HepG2 (cell line): ENCODE measurements around the gene SPA17. TPM values are rescaled to one million over a fixed set of nuclear protein-coding genes. Genes with fewer than 3 reads are reported as not detected.
A peak's percentile ranks its signal among the peaks of the same experiment; 100 is the strongest.

Source experiments
- AFF4 ChIP-seq: sonication (generic); formaldehyde crosslinking; IDR thresholded peaks from 2 replicates; pipeline ENCODE4 v1.4.0; 2020; ENCODE audit warnings: missing genetic modification reagents
- BORCS8-MEF2B ChIP-seq: sonication (generic); formaldehyde crosslinking; IDR thresholded peaks from 2 replicates; pipeline ENCODE4 v1.8.0; 2022; ENCODE audit warnings: mild to moderate bottlenecking, missing genetic modification reagents
- DMAP1 ChIP-seq: IDR thresholded peaks from 2 replicates; pipeline ENCODE4 v1.6.1; 2016
- FOXJ3 ChIP-seq: sonication (generic); formaldehyde crosslinking; IDR thresholded peaks from 2 replicates; pipeline ENCODE4 v1.4.0; 2020; ENCODE audit warnings: missing genetic modification reagents, mild to moderate bottlenecking, borderline replicate concordance
- KLF6 ChIP-seq: IDR thresholded peaks from 2 replicates; pipeline ENCODE4 v1.8.0; 2016; ENCODE audit warnings: missing biosample characterization, missing genetic modification reagents
- PLSCR1 ChIP-seq: sonication (generic); formaldehyde crosslinking; IDR thresholded peaks from 2 replicates; pipeline ENCODE4 v1.5.0; 2020; ENCODE audit warnings: missing genetic modification reagents, mild to moderate bottlenecking, borderline replicate concordance
- SOX6 ChIP-seq, 2 experiments: fragments of 450-650 bp in 1 of 2; sonication (generic) in 1 of 2; formaldehyde crosslinking in 1 of 2; IDR thresholded peaks; 2 replicates each; pipeline versions ENCODE4 v1.4.0 to v1.6.1; 2017 to 2020; ENCODE audit warnings: antibody characterized with exemption in 1 of 2, mild to moderate bottlenecking in 1 of 2, missing genetic modification reagents in 1 of 2
- XBP1 ChIP-seq: sonication (generic); formaldehyde crosslinking; IDR thresholded peaks from 2 replicates; pipeline ENCODE4 v1.5.0; 2020; ENCODE audit warnings: missing genetic modification reagents
- ZBTB3 ChIP-seq: sonication (generic); formaldehyde crosslinking; IDR thresholded peaks from 2 replicates; pipeline ENCODE4 v1.4.0; 2020; ENCODE audit warnings: low read depth, mild to moderate bottlenecking, moderate library complexity, missing genetic modification reagents, borderline replicate concordance
- ZNF414 ChIP-seq: sonication (generic); formaldehyde crosslinking; IDR thresholded peaks from 2 replicates; pipeline ENCODE4 v1.5.0; 2020; ENCODE audit warnings: missing genetic modification reagents
- ZNF513 ChIP-seq: sonication (generic); formaldehyde crosslinking; conservative IDR thresholded peaks from 2 replicates; pipeline ENCODE4 v1.5.0; 2020; ENCODE audit warnings: missing genetic modification reagents
- ZNF724P ChIP-seq: sonication (generic); formaldehyde crosslinking; IDR thresholded peaks from 2 replicates; pipeline ENCODE4 v1.8.0; 2022; ENCODE audit warnings: missing genetic modification reagents, borderline replicate concordance
- ZNF747 ChIP-seq: sonication (generic); formaldehyde crosslinking; IDR thresholded peaks from 2 replicates; pipeline ENCODE4 v1.8.1; 2023; ENCODE audit warnings: missing genetic modification reagents, mild to moderate bottlenecking, borderline replicate concordance
- ZNF768 ChIP-seq: sonication (generic); formaldehyde crosslinking; IDR thresholded peaks from 2 replicates; pipeline ENCODE4 v1.4.0; 2020; ENCODE audit warnings: missing genetic modification reagents
- polyA plus RNA-seq, 8 experiments: library from polyadenylated mRNA; depleted of rRNA in 3 of 8; stranded (reverse) in 7 of 8; unstranded in 1 of 8; fragments of >200 nt; fragmentation: Illumina TruSeq in 4 of 8; extraction: Trizol in 4 of 8; gene quantifications; 2 replicates each; pipeline versions ENCODE4 v1.2.1 to v1.2.3, GENCODE V29; 2011 to 2016; ENCODE audit warnings: low read depth in 4 of 8, missing spikeins in 1 of 8, mixed read lengths in 1 of 8; ENCODE audit not compliant: insufficient read depth in 1 of 8
- total RNA-seq, 5 experiments: library from RNA; depleted of rRNA; stranded (reverse); fragments of >200 nt; fragmentation: Illumina TruSeq; extraction: Trizol; gene quantifications; 2 replicates each; pipeline ENCODE4 v1.2.3, GENCODE V29; 2016; ENCODE audit warnings: low read depth in 1 of 5
- TF ChIP-seq, protein P1 (sequence below): sonication (generic); formaldehyde crosslinking; IDR thresholded peaks from 2 replicates; pipeline ENCODE4 v1.9.0; 2021; ENCODE audit warnings: missing genetic modification reagents, mild to moderate bottlenecking, borderline replicate concordance

SPA17 gene
- total and polyA plus RNA-seq, 2 of the 13 experiments (the other 11 are each of a cell fraction or from before 2014, with no cell fraction given): 4.4 to 8.4 TPM

- TF ChIP-seq AFF4 (CRISPR knock-in tag): no peak
- no peak for TF ChIP-seq ZNF414
- no peak for TF ChIP-seq ZNF724P (CRISPR knock-in tag)
- TF ChIP-seq KLF6 (CRISPR knock-in tag): 0 out of 2 replicates have a peak, but pooled peaks have one; percentile 29
- TF ChIP-seq DMAP1: peak; percentile 52; the same call in 1 of the 2 replicates
- no peak for TF ChIP-seq ZNF513
- TF ChIP-seq, protein P1, sequence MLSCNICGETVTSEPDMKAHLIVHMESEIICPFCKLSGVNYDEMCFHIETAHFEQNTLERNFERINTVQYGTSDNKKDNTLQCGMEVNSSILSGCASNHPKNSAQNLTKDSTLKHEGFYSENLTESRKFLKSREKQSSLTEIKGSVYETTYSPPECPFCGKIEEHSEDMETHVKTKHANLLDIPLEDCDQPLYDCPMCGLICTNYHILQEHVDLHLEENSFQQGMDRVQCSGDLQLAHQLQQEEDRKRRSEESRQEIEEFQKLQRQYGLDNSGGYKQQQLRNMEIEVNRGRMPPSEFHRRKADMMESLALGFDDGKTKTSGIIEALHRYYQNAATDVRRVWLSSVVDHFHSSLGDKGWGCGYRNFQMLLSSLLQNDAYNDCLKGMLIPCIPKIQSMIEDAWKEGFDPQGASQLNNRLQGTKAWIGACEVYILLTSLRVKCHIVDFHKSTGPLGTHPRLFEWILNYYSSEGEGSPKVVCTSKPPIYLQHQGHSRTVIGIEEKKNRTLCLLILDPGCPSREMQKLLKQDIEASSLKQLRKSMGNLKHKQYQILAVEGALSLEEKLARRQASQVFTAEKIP: no peak
- no peak for TF ChIP-seq BORCS8-MEF2B
- no peak for TF ChIP-seq ZBTB3 (CRISPR knock-in tag)
- TF ChIP-seq SOX6 (IDR thresholded peaks at IDR 0.05): no peak
- peak; percentile 63 for TF ChIP-seq SOX6 (CRISPR knock-in tag; IDR thresholded peaks at IDR 0.05)
- TF ChIP-seq FOXJ3 (CRISPR knock-in tag): no peak
- no peak for TF ChIP-seq ZNF747 (CRISPR knock-in tag)
- no peak for TF ChIP-seq PLSCR1 (CRISPR knock-in tag)
- no peak for TF ChIP-seq ZNF768 (CRISPR knock-in tag)
- no peak for TF ChIP-seq XBP1 (CRISPR knock-in tag)
Observed at GRCh38 chr11:124746621-124747243, 73.0 kb downstream of the SPA17 start (continued).
